ENCODE results near the gene TMEM123. TPM values are rescaled to one million over a fixed set of nuclear protein-coding genes. Genes with fewer than 3 reads are reported as not detected.
A peak's percentile ranks its signal among the peaks of the same experiment; 100 is the strongest.

The TMEM123 gene
- total and polyA plus RNA-seq, 2 of the 13 experiments (the other 11 are each of a cell fraction or from before 2014, with no cell fraction given): 365 to 2,761 TPM

DNA sequence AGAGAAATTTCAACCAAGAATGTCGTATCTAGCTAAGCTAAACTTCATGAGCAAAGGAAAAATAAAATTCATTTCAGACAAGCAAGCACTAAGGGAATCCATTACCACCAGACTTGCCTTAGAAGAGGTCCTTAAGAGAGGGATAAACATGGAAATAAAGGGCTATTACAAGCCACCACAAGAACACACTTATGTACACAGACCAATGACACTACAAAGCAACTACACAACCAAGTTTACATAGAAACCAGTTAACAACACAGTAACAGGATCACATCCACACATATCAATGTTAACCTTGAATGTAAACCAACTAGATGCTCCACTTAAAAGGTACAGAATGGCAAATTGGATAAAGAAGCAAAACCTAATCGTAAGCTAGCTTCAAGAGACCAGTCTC is 38.0 kb downstream of the TMEM123 start:
- CTCF ChIA-PET (ENCODE audit: low intra/inter-chr PET ratio, low total read pairs): no interaction called here
- POLR2A ChIA-PET: interaction anchor here (1.5 kb wide), 1 partner anchor 37 kb away, joined by 4 read pairs; no protein-coding TSS in a partner anchor

GRCh38 chr11:102413497-102413896 is 39.1 kb downstream of the TMEM123 start:
- Histone ChIP-seq H3K9ac (ENCODE audit: insufficient read depth, low read depth, low read length) (no peak overlapping the region), H3K27me3 (ENCODE audit: control insufficient read depth in 1 of 2, insufficient read depth in 2 of 2, low read length in 2 of 2) (no peaks in the 10 kb centered on the region), H3K79me2 (ENCODE audit: insufficient read depth, low read length) (peaks cover 100% of the 10 kb centered on the region), H3K4me1 (ENCODE audit: insufficient read depth, low read length) (peaks cover 75% of the 10 kb centered on the region), H3K9me3 (ENCODE audit: low read length) (no peaks in the 10 kb centered on the region), H3K4me2 (ENCODE audit: low read depth, low read length) (no peak overlapping the region), H3K36me3 (replicated peaks in 1 of 2; ENCODE audit: control insufficient read depth in 1 of 2, insufficient read depth in 2 of 2, low read length in 2 of 2) (peaks cover 12 to 39% of the 10 kb centered on the region in 2 experiments), H3K27ac (ENCODE audit: extremely low read length, insufficient read depth, low read length) (no peak overlapping the region), H2AFZ (ENCODE audit: low read length) (no peak overlapping the region), H3K4me3 (replicated peaks in 1 of 3; ENCODE audit: insufficient read depth in 1 of 3, low read depth in 2 of 3, low read length in 3 of 3) (no peak overlapping the region), H4K20me1 (ENCODE audit: insufficient read depth, low read length) (peaks cover 99% of the 10 kb centered on the region)
- intact Hi-C loops (cut with micrococcal nuclease; ENCODE audit: unreplicated experiment) (loop anchor here (5.0 kb wide), 1 partner anchor 34 kb away; no protein-coding TSS in a partner anchor), in situ Hi-C loops (cut with HindIII; ENCODE audit: extremely low pct_ligation_motif_present, low pct_unique_long_range_greater_than_20kb) (no loop called here)
- POLR2A ChIA-PET: interaction anchor here (1.5 kb wide), 1 partner anchor 38 kb away, joined by 4 read pairs; no protein-coding TSS in a partner anchor
- BruUV-seq (replicated peaks): no TSS peak
- TF ChIP-seq ZNF33A (CRISPR knock-in tag; IDR thresholded peaks at IDR 0.05; ENCODE audit: borderline replicate concordance) (no peak), ZNF180 (CRISPR knock-in tag; IDR thresholded peaks at IDR 0.05; ENCODE audit: borderline replicate concordance, low read depth) (no peak), ZNF687 (CRISPR knock-in tag; IDR thresholded peaks at IDR 0.05) (peak; percentile 21; the same call in 1 of the 2 replicates), ZNF572 (CRISPR knock-in tag; IDR thresholded peaks at IDR 0.05) (no peak), RBM22 (optimal IDR thresholded peaks at IDR 0.05; ENCODE audit: low read length) (peak; percentile 58), POLR2AphosphoS5 (IDR thresholded peaks at IDR 0.05; ENCODE audit: low read depth, low read length) (0 out of 2 replicates have a peak, but pooled peaks have one; percentile 12)
- no peak for FAIRE-seq
- WGBS (ENCODE audit: low lambda C conversion rate): 93% methylated on average over 3 of the region's 4 CpGs
- CTCF ChIA-PET (ENCODE audit: low intra/inter-chr PET ratio, low total read pairs): no interaction called here
- DNase-seq (ENCODE audit: low spot score): no peak
- 0 out of 3 replicates have a peak, but pooled peaks have one; percentile 25 for ATAC-seq

More for the DNA sequence above, 38.0 kb downstream of the TMEM123 start:
- H3K9me3 ChIP-seq (ENCODE audit: low read length): no peaks in the 10 kb centered on the region
- DNase-seq (ENCODE audit: low spot score) (no peak), ATAC-seq (no peak; the same call in 2 of the 3 replicates), FAIRE-seq (no peak)
- peaks cover 100% of the 10 kb centered on the region for H4K20me1 ChIP-seq (ENCODE audit: insufficient read depth, low read length)
- no peak overlapping the region for H3K4me3 ChIP-seq (replicated peaks in 1 of 3; ENCODE audit: insufficient read depth in 1 of 3, low read depth in 2 of 3, low read length in 3 of 3)
- H2AFZ ChIP-seq (ENCODE audit: low read length): no peak overlapping the region
- H3K4me2 ChIP-seq (ENCODE audit: low read depth, low read length): no peak overlapping the region; the same call in 1 of the 2 replicates
- H3K27me3 ChIP-seq (ENCODE audit: control insufficient read depth in 1 of 2, insufficient read depth in 2 of 2, low read length in 2 of 2): no peaks in the 10 kb centered on the region
- no peak overlapping the region for H3K27ac ChIP-seq (ENCODE audit: extremely low read length, insufficient read depth, low read length)
- peaks cover 12 to 39% of the 10 kb centered on the region in 2 experiments for H3K36me3 ChIP-seq (replicated peaks in 1 of 2; ENCODE audit: control insufficient read depth in 1 of 2, insufficient read depth in 2 of 2, low read length in 2 of 2)
- H3K4me1 ChIP-seq (ENCODE audit: insufficient read depth, low read length): peaks cover 82% of the 10 kb centered on the region
- peaks cover 100% of the 10 kb centered on the region for H3K79me2 ChIP-seq (ENCODE audit: insufficient read depth, low read length)
- WGBS (ENCODE audit: low lambda C conversion rate): 95% methylated on average over 2 of the region's 2 CpGs
- intact Hi-C loops (cut with micrococcal nuclease; ENCODE audit: unreplicated experiment) (loop anchor here (5.0 kb wide), 1 partner anchor 33 kb away; no protein-coding TSS in a partner anchor), in situ Hi-C loops (cut with HindIII; ENCODE audit: extremely low pct_ligation_motif_present, low pct_unique_long_range_greater_than_20kb) (no loop called here)
- TF ChIP-seq FOXA1 (IDR thresholded peaks at IDR 0.05) (no peak), FOXA1 (CRISPR knock-in tag; IDR thresholded peaks at IDR 0.05) (0 out of 2 replicates have a peak, but pooled peaks have one; percentile 27), MYC (CRISPR knock-in tag; IDR thresholded peaks at IDR 0.05; ENCODE audit: borderline replicate concordance) (no peak), ZFP82 (CRISPR knock-in tag; IDR thresholded peaks at IDR 0.05; ENCODE audit: borderline replicate concordance) (no peak)
- no peak overlapping the region for H3K9ac ChIP-seq (ENCODE audit: insufficient read depth, low read depth, low read length)
- no TSS peak for BruUV-seq (replicated peaks)

All from HepG2 (cell line).